ENCODE measurements around the gene WFDC11. TPM values are rescaled to one million over a fixed set of nuclear protein-coding genes. Genes with fewer than 3 reads are reported as not detected.

WFDC11 gene
- total RNA-seq, 4 donors from 2014 or later: not detected

DNA sequence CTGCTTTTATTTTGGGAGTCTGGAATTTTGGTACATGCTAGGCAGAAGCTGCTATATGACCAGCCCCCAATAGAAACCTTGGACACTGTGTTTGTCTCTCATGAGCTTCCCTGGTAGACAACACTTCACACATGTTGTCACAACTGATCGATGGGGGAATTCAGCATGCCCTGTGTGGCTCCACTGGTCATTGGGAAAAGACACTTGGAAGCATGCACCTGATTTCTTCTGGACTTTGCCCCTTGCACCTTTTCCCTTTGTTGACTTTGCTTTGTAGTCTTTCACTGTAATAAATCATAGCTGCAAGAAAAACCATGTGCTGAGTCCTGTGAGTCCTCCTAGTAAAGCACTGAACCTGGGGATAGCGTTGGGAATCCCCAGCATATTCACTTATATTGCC, 48.4 kb downstream of the WFDC11 start:
- H3K9me3 ChIP-seq: no peaks in the 10 kb centered on the region
- no peaks in the 10 kb centered on the region for H3K27me3 ChIP-seq
- TF ChIP-seq, protein P1, sequence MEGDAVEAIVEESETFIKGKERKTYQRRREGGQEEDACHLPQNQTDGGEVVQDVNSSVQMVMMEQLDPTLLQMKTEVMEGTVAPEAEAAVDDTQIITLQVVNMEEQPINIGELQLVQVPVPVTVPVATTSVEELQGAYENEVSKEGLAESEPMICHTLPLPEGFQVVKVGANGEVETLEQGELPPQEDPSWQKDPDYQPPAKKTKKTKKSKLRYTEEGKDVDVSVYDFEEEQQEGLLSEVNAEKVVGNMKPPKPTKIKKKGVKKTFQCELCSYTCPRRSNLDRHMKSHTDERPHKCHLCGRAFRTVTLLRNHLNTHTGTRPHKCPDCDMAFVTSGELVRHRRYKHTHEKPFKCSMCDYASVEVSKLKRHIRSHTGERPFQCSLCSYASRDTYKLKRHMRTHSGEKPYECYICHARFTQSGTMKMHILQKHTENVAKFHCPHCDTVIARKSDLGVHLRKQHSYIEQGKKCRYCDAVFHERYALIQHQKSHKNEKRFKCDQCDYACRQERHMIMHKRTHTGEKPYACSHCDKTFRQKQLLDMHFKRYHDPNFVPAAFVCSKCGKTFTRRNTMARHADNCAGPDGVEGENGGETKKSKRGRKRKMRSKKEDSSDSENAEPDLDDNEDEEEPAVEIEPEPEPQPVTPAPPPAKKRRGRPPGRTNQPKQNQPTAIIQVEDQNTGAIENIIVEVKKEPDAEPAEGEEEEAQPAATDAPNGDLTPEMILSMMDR (IDR thresholded peaks at IDR 0.05): no peak
- no peak for TF ChIP-seq POLR2A (IDR thresholded peaks at IDR 0.05)
- intact Hi-C loops (cut with DNase I; ENCODE audit: low total_unique reads): no loop called here
- no peak overlapping the region for H3K27ac ChIP-seq
- no peak for DNase-seq
- H3K4me3 ChIP-seq: no peak overlapping the region
- no peaks in the 10 kb centered on the region for H3K36me3 ChIP-seq
- H3K4me1 ChIP-seq: no peaks in the 10 kb centered on the region

DNA sequence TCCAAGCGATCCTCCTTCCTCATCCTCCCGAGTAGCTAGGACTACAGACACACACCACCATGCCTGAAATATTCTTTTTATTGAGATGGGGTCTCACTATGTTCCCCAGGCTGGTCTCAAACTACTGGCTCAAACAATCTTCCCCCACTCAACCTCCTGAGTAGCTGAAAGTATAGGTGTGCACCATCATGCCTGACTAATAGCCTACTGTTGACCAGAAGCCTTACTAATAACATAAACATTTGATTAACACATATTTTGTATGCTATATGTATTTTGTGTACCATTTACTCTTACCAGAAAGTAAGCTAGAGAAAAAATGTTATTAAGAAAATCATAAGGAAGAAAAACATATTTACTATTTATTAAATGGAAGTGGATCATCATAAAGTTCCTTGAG, 52.4 kb downstream of the WFDC11 start:
- Histone ChIP-seq H3K27ac (no peak overlapping the region), H3K9me3 (no peaks in the 10 kb centered on the region), H3K36me3 (no peaks in the 10 kb centered on the region), H3K4me1 (no peaks in the 10 kb centered on the region), H3K4me3 (no peak overlapping the region), H3K27me3 (no peaks in the 10 kb centered on the region)
- TF ChIP-seq, protein P1 (IDR thresholded peaks at IDR 0.05): no peak
- no peak for TF ChIP-seq POLR2A (IDR thresholded peaks at IDR 0.05)
- DNase-seq: no peak
- intact Hi-C loops (cut with DNase I; ENCODE audit: low total_unique reads): no loop called here

DNA sequence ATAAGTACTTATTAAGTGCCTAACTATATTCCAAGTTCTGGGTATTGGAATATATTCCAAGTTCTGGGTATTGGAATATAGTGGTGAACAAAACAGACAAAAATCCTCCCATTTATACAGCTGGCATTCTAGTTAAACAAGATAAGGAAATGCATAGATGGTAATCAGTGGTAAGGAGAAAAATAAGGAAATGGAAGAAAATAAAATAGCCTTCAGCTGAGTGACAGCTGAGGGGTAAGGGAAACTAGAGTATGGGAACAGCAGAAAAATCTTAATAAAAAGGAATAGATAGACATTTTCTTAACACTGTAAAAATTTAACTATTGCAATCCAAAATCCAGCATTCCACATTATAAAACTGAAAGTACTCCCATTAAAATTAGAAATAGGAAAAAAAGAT, 57.7 kb downstream of the WFDC11 start:
- no peak overlapping the region for H3K4me3 ChIP-seq
- H3K27ac ChIP-seq: no peak overlapping the region
- TF ChIP-seq, protein P1 (IDR thresholded peaks at IDR 0.05): no peak
- no peak for TF ChIP-seq POLR2A (IDR thresholded peaks at IDR 0.05)
- no peak for DNase-seq
- no peaks in the 10 kb centered on the region for H3K9me3 ChIP-seq
- H3K27me3 ChIP-seq: no peaks in the 10 kb centered on the region
- H3K4me1 ChIP-seq: no peaks in the 10 kb centered on the region
- no peaks in the 10 kb centered on the region for H3K36me3 ChIP-seq
- intact Hi-C loops (cut with DNase I; ENCODE audit: low total_unique reads): no loop called here

DNA sequence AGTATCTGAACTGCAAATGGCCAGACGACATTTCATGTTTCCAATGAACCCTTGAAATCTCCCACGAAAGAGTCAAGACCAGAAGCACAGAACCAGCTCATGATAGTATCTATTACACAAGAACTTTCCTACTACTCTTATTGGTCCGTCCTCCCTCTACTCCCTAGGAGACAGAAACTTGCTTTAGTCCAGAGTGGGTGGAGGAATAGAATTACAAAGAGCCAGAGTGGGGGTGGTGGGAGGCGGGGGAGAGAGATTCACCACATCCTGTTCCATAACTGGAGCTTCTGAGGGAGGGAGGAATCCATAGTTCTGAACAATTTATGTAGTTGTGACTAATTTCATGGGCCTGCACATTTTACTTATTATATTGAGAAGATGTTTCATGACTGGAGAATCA, 59.0 kb downstream of the WFDC11 start:
- Histone ChIP-seq H3K27ac (no peak overlapping the region), H3K36me3 (no peaks in the 10 kb centered on the region), H3K27me3 (no peaks in the 10 kb centered on the region), H3K4me1 (no peaks in the 10 kb centered on the region), H3K9me3 (no peaks in the 10 kb centered on the region), H3K4me3 (no peak overlapping the region)
- intact Hi-C loops (cut with DNase I; ENCODE audit: low total_unique reads): no loop called here
- DNase-seq: no peak
- TF ChIP-seq, protein P1 (IDR thresholded peaks at IDR 0.05): no peak
- no peak for TF ChIP-seq POLR2A (IDR thresholded peaks at IDR 0.05)

DNA sequence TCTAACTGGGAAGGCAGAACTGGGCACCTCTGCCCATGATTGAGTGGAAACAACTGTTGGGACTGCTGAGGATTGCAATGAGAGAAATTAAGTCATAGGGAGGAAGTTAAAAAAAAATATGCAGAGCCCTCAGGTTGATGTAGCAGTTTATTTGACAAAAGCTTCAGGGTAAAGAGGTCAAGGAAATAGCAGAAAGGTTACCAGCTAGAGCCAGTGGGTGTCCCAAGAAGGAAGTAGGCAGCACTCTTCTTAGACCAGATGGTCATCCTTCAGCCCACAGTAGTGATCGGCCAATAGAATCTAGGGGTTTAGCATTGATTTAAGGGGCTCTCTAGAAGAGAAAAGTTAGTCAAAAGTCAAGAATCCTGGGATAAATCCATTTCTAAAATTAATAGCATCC, 62.2 kb downstream of the WFDC11 start:
- H3K9me3 ChIP-seq: no peaks in the 10 kb centered on the region
- no peaks in the 10 kb centered on the region for H3K4me1 ChIP-seq
- no peaks in the 10 kb centered on the region for H3K27me3 ChIP-seq
- no peaks in the 10 kb centered on the region for H3K36me3 ChIP-seq
- no peak for TF ChIP-seq POLR2A (IDR thresholded peaks at IDR 0.05)
- TF ChIP-seq, protein P1 (IDR thresholded peaks at IDR 0.05): no peak
- intact Hi-C loops (cut with DNase I; ENCODE audit: low total_unique reads): no loop called here
- H3K4me3 ChIP-seq: no peak overlapping the region
- no peak for DNase-seq
- no peak overlapping the region for H3K27ac ChIP-seq

Small RNA genes lying within 50 kb of the gene (microRNA-seq; reads per million reads assigned to microRNA genes)
- gene MIR3617 (ENCODE audit: borderline microRNAs expressed, borderline replicate concordance): not detected

Small RNA genes lying within 50 kb of the gene (small RNA-seq; reads per million reads assigned to genes)
- not detected for gene MIR3617

Other genes starting within 250 kb of the WFDC11 start
- gene WFDC2, start 200.5 kb downstream of the WFDC11 start, total RNA-seq: 10 to 100 TPM in 2 of 4 donors, 1 to 10 TPM in 1, not detected in 1; 7.9 to 18.3 (median 15.5) TPM
- not detected for gene SPINT3, start 154.6 kb downstream of the WFDC11 start, total RNA-seq
- not detected for gene WFDC6, start 130.8 kb downstream of the WFDC11 start, total RNA-seq
- gene EPPIN, start 122.8 kb downstream of the WFDC11 start, total RNA-seq: under 1 TPM in 1 of 4 donors, not detected in 3; 0.97 TPM
- not detected for gene WFDC8, start 91.0 kb downstream of the WFDC11 start, total RNA-seq
- gene WFDC10A, start 40.5 kb downstream of the WFDC11 start, total RNA-seq: not detected
- not detected for gene WFDC9, start 39.0 kb downstream of the WFDC11 start, total RNA-seq
- gene WFDC13, start 31.8 kb upstream of the WFDC11 start, total RNA-seq: not detected
- gene WFDC10B, start 34.8 kb upstream of the WFDC11 start, total RNA-seq: not detected
- gene SPINT4, start 52.1 kb upstream of the WFDC11 start, total RNA-seq: not detected
- gene WFDC3, start 121.6 kb upstream of the WFDC11 start, total RNA-seq: 1 to 10 TPM in 1 of 4 donors, not detected in 3; 2.0 TPM
- gene DNTTIP1, start 121.7 kb upstream of the WFDC11 start, total RNA-seq: 10 to 100 TPM; 11.2 to 29.8 (median 17.1) TPM
- 10 to 100 TPM in 1 of 4 donors, not detected in 3; 12.4 TPM for gene UBE2C, start 142.4 kb upstream of the WFDC11 start, total RNA-seq
- 1 to 10 TPM in 1 of 4 donors, under 1 TPM in 1, not detected in 2; 0.59 to 1.3 TPM for gene TNNC2, start 157.1 kb upstream of the WFDC11 start, total RNA-seq
- gene SNX21, start 163.6 kb upstream of the WFDC11 start, total RNA-seq: 100 to 1,000 TPM in 1 of 4 donors, 10 to 100 TPM in 3; 56.5 to 145 (median 63.2) TPM
- gene ACOT8, start 187.2 kb upstream of the WFDC11 start, total RNA-seq: 10 to 100 TPM; 17.2 to 31.5 (median 23.5) TPM
- 1 to 10 TPM; 3.1 to 9.2 (median 4.3) TPM for gene ZSWIM3, start 187.4 kb upstream of the WFDC11 start, total RNA-seq
- gene ZSWIM1, start 211.0 kb upstream of the WFDC11 start, total RNA-seq: 10 to 100 TPM in 1 of 4 donors, 1 to 10 TPM in 2, under 1 TPM in 1; 0.77 to 12.2 (median 3.3) TPM
- 10 to 100 TPM in 1 of 4 donors, 1 to 10 TPM in 3; 2.6 to 16.2 (median 6.0) TPM for gene SPATA25, start 217.4 kb upstream of the WFDC11 start, total RNA-seq
- 10 to 100 TPM in 1 of 4 donors, 1 to 10 TPM in 2, under 1 TPM in 1; 0.29 to 11.5 (median 4.7) TPM for gene NEURL2, start 221.0 kb upstream of the WFDC11 start, total RNA-seq
- 10 to 100 TPM; 20.6 to 66.9 (median 32.5) TPM for gene CTSA, start 221.1 kb upstream of the WFDC11 start, total RNA-seq
- 100 to 1,000 TPM in 2 of 4 donors, 10 to 100 TPM in 2; 31.2 to 221 (median 113) TPM for gene PLTP, start 241.9 kb upstream of the WFDC11 start, total RNA-seq